ENCODE results near the gene GAL.

- TF ChIP-seq, protein P1, sequence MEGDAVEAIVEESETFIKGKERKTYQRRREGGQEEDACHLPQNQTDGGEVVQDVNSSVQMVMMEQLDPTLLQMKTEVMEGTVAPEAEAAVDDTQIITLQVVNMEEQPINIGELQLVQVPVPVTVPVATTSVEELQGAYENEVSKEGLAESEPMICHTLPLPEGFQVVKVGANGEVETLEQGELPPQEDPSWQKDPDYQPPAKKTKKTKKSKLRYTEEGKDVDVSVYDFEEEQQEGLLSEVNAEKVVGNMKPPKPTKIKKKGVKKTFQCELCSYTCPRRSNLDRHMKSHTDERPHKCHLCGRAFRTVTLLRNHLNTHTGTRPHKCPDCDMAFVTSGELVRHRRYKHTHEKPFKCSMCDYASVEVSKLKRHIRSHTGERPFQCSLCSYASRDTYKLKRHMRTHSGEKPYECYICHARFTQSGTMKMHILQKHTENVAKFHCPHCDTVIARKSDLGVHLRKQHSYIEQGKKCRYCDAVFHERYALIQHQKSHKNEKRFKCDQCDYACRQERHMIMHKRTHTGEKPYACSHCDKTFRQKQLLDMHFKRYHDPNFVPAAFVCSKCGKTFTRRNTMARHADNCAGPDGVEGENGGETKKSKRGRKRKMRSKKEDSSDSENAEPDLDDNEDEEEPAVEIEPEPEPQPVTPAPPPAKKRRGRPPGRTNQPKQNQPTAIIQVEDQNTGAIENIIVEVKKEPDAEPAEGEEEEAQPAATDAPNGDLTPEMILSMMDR (IDR thresholded peaks at IDR 0.05) = no peak
- TF ChIP-seq POLR2A (IDR thresholded peaks at IDR 0.05) (no peak), EP300 (IDR thresholded peaks at IDR 0.05; ENCODE audit: low read depth) (no peak), POLR2AphosphoS5 (IDR thresholded peaks at IDR 0.05) (no peak)
These were observed 28.5 kb upstream of the GAL start for GRCh38 chr11:68655806-68656205.

All from transverse colon (tissue), 4 donors.